Sigmoid colon (tissue), 3 donors: ENCODE measurements around the gene ZSCAN22.

Experiments used
- POLR2A ChIP-seq, 2 donors: fragments of 450-650 bp; IDR thresholded peaks; one replicate each; pipeline ENCODE4 v1.6.1; 2016; ENCODE audit warnings: antibody characterized with exemption in 2 of 2, mild to moderate bottlenecking in 2 of 2, moderate library complexity in 2 of 2
- TF ChIP-seq, protein P1 (sequence below), 4 experiments: fragments of 450-650 bp in 3 of 4; fragments of 200-600 bp in 1 of 4; IDR thresholded peaks; one replicate each; pipeline ENCODE4 v1.5.1; 2016 to 2019; ENCODE audit warnings: antibody characterized with exemption in 4 of 4, mild to moderate bottlenecking in 3 of 4, moderate library complexity in 2 of 4

DNA sequence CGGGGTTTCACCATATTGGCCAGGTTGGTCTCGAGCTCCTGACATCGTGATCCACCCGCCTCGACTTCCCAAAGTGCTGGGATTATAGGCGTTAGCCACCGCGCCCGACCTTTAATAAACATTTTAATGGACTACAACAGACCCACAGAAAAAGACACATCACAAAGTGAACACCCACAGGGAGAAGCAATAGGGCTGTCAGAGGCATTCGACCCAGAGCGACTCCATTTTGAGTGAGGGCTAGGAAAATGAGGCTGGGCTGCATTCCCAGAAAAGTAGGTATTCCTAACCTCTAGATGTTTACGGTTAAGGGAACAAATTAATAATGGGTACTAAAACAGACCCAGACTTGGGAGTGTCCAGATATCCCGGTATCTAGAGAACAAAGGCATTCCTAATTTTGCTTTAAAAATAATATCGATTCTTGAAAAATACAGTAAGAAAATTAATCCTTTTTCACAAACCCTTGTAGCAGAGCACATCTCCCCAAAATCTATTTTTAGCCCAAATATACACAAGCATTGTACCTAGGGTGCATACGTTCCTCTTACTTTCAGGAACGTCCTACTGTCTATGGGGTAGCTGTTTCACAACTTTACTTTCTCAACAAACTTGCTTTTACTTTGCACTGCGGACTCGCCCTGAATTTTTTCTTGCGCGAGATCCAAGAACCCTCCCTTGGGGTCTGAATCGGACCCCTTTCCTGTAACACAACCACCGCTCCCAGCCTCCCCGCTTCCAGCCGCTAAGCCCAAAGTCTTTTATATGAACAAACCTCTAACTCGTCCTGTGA lies 48.9 kb upstream of the ZSCAN22 start:
- TF ChIP-seq, protein P1, sequence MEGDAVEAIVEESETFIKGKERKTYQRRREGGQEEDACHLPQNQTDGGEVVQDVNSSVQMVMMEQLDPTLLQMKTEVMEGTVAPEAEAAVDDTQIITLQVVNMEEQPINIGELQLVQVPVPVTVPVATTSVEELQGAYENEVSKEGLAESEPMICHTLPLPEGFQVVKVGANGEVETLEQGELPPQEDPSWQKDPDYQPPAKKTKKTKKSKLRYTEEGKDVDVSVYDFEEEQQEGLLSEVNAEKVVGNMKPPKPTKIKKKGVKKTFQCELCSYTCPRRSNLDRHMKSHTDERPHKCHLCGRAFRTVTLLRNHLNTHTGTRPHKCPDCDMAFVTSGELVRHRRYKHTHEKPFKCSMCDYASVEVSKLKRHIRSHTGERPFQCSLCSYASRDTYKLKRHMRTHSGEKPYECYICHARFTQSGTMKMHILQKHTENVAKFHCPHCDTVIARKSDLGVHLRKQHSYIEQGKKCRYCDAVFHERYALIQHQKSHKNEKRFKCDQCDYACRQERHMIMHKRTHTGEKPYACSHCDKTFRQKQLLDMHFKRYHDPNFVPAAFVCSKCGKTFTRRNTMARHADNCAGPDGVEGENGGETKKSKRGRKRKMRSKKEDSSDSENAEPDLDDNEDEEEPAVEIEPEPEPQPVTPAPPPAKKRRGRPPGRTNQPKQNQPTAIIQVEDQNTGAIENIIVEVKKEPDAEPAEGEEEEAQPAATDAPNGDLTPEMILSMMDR (IDR thresholded peaks at IDR 0.05) = no peak
- TF ChIP-seq POLR2A (IDR thresholded peaks at IDR 0.05) = no peak
